ENCODE data around the gene CFHR5. TPM values are rescaled to one million over a fixed set of nuclear protein-coding genes. Genes with fewer than 3 reads are reported as not detected.
"Not testable (repeated sequence)": the region's sequence is repeated elsewhere in the genome, so short reads cannot be mapped to it uniquely, and the experiment has no call there.

Gene CFHR5
- total RNA-seq, 3 donors from 2014 or later: not detected

DNA sequence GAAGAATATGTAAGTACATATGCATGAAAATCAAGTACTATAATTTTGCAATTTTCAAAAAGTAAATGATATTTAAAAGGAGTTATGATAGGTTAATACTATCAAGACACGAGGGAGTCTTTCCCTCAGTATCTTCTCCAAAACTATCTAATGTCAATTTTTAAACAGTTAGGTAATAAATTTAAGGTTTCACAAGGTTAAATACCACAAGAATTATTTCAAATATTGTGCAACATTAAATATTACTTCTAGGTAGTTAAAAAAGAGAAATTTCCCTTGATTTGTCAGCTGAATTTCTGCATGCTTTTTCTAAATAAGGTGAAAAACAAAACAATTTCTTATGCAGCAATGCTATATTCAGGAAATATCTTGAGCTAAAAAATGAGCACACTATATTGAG, 3.5 kb downstream of the CFHR5 start:
- intact Hi-C loops (cut with DNase I; ENCODE audit: low total_unique reads): no loop called here
- Histone ChIP-seq H3K27me3 (no peaks in the 10 kb centered on the region), H3K4me3 (no peak overlapping the region), H3K4me1 (no peaks in the 10 kb centered on the region), H3K36me3 (no peaks in the 10 kb centered on the region), H3K27ac (no peak overlapping the region), H3K9me3 (no peaks in the 10 kb centered on the region)
- TF ChIP-seq POLR2AphosphoS5 (IDR thresholded peaks at IDR 0.05): no peak
- TF ChIP-seq, protein P1, sequence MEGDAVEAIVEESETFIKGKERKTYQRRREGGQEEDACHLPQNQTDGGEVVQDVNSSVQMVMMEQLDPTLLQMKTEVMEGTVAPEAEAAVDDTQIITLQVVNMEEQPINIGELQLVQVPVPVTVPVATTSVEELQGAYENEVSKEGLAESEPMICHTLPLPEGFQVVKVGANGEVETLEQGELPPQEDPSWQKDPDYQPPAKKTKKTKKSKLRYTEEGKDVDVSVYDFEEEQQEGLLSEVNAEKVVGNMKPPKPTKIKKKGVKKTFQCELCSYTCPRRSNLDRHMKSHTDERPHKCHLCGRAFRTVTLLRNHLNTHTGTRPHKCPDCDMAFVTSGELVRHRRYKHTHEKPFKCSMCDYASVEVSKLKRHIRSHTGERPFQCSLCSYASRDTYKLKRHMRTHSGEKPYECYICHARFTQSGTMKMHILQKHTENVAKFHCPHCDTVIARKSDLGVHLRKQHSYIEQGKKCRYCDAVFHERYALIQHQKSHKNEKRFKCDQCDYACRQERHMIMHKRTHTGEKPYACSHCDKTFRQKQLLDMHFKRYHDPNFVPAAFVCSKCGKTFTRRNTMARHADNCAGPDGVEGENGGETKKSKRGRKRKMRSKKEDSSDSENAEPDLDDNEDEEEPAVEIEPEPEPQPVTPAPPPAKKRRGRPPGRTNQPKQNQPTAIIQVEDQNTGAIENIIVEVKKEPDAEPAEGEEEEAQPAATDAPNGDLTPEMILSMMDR (IDR thresholded peaks at IDR 0.05): no peak
- TF ChIP-seq POLR2A (IDR thresholded peaks at IDR 0.05): no peak
- no peak for DNase-seq (ENCODE audit: low spot score in 2 of 2)

DNA sequence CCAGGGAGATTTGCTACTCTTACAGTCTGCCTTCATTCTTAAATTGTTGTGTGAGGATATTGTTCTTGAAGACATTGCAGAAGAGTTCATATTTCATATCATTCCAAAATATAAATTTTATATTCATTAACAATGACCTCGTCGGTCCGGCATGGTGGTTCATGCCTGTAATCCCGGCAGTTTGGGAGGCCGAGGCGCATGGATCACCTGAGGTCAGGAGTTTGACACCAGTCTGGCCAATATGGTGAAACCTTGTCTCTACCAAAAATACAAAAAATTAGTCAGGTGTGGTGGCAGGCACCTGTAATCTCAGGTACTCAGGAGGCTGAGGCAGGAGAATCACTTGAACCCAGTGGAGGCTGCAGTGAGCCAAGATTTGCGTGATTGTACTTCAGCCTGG, 4.9 kb downstream of the CFHR5 start:
- DNase-seq (ENCODE audit: low spot score in 2 of 2); H3K27me3 ChIP-seq; H3K36me3 ChIP-seq; H3K4me1 ChIP-seq; H3K4me3 ChIP-seq; intact Hi-C loops (cut with DNase I; ENCODE audit: low total_unique reads); H3K9me3 ChIP-seq; H3K27ac ChIP-seq: not testable (repeated sequence)

DNA sequence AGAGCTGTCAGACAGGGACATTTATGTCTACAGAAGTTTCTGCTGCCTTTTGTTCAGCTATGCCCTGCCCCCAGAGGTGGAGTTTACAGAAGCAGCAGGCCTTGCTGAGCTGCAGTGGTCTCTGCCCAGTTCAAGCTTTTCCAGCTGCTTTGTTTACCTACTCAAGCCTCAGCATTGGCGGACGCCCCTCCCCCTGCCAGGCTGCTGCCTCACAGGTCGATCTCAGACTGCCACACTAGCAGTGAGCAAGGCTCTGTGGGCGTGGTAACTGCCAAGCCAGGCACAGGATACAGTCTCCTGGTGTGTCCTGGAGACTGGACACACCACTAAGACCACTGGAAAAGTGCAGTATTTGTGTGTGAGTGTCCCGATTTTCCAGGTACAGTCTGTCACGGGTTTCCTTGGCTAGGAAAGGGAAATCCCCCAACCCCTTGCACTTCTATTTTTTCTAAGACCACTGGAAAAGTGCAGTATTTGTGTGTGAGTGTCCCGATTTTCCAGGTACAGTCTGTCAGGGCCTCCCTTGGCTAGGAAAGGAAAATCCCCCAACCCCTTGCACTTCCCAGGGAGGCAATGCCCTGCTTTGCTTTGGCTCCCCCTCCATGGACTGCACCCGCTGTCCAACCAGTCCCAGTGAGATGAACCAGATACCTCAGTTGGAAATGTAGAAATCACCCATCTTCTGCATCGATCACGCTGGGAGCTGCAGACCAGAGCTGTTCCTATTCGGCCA, 14.7 kb downstream of the CFHR5 start:
- H3K27me3 ChIP-seq; intact Hi-C loops (cut with DNase I; ENCODE audit: low total_unique reads); H3K4me1 ChIP-seq; H3K4me3 ChIP-seq; H3K27ac ChIP-seq; H3K9me3 ChIP-seq; H3K36me3 ChIP-seq: not testable (repeated sequence)
- DNase-seq (ENCODE audit: low spot score in 2 of 2): peak in 1 of 2 donors; percentile 68

DNA sequence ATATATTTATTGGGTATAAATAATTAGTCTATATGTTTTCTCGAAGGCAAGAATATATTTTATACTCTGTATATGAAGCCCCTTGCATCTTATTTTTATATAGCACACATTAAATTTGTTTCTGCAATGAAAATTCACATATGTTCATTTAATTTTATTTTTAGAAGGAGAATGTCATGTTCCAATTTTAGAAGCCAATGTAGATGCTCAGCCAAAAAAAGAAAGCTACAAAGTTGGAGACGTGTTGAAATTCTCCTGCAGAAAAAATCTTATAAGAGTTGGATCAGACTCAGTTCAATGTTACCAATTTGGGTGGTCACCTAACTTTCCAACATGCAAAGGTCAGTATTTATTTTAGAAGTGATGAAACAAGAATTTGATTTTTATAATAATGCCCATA, 16.6 kb downstream of the CFHR5 start:
- H3K9me3 ChIP-seq: no peaks in the 10 kb centered on the region
- no peaks in the 10 kb centered on the region for H3K4me1 ChIP-seq
- intact Hi-C loops (cut with DNase I; ENCODE audit: low total_unique reads): no loop called here
- H3K27ac ChIP-seq: no peak overlapping the region
- H3K36me3 ChIP-seq: no peaks in the 10 kb centered on the region
- H3K27me3 ChIP-seq: no peaks in the 10 kb centered on the region
- TF ChIP-seq POLR2AphosphoS5 (IDR thresholded peaks at IDR 0.05) (no peak), POLR2A (IDR thresholded peaks at IDR 0.05) (no peak)
- TF ChIP-seq, protein P1 (IDR thresholded peaks at IDR 0.05): no peak
- DNase-seq (ENCODE audit: low spot score in 2 of 2): no peak
- H3K4me3 ChIP-seq: no peak overlapping the region

DNA sequence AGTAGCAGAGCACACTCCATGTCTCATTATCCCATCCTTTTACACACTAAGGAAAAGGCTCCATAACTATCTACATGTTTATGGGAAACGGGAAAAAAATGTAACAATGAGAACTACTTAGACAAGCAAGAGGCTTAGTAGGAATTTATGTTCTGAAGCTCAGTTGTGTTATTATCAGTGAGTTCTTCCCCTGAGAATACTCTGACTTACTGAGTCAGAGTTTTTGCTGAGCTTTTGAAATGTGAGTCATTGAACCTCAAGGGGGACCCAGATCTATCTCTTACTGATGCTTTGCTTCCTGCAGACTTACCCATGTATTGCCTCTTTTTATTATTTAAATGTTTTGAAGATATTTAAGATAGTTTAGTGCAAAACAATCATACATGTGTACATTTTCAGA, 20.1 kb downstream of the CFHR5 start:
- intact Hi-C loops (cut with DNase I; ENCODE audit: low total_unique reads): no loop called here
- no peak overlapping the region for H3K4me3 ChIP-seq
- no peak overlapping the region for H3K27ac ChIP-seq
- H3K36me3 ChIP-seq: no peaks in the 10 kb centered on the region
- no peak for DNase-seq (ENCODE audit: low spot score in 2 of 2)
- H3K27me3 ChIP-seq: no peaks in the 10 kb centered on the region
- H3K9me3 ChIP-seq: no peaks in the 10 kb centered on the region
- TF ChIP-seq, protein P1 (IDR thresholded peaks at IDR 0.05): no peak
- no peak for TF ChIP-seq POLR2A (IDR thresholded peaks at IDR 0.05)
- no peak for TF ChIP-seq POLR2AphosphoS5 (IDR thresholded peaks at IDR 0.05)
- no peaks in the 10 kb centered on the region for H3K4me1 ChIP-seq

DNA sequence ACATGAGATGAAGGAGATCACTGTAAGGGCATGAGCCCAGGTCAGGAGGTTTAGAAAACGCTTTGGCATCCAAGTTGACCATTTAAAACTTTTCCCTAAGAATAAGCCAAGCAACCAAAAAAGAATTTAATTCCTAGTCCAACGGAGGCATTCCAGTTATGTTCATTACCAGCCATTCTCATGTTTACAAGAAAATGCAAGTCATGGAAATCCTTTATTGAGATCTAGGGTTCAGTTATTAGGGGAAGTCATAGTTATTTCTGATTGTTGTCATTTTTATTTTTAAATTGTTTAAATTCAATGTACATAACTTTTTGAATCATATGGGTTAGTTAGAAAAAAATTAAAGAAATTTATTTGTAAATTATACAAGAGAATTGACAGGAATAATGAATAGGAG, 24.5 kb downstream of the CFHR5 start:
- DNase-seq (ENCODE audit: low spot score in 2 of 2): no peak
- Histone ChIP-seq H3K4me3 (no peak overlapping the region), H3K4me1 (no peaks in the 10 kb centered on the region), H3K36me3 (no peaks in the 10 kb centered on the region), H3K27ac (no peak overlapping the region), H3K9me3 (no peaks in the 10 kb centered on the region), H3K27me3 (no peaks in the 10 kb centered on the region)
- TF ChIP-seq, protein P1 (IDR thresholded peaks at IDR 0.05): no peak
- TF ChIP-seq POLR2AphosphoS5 (IDR thresholded peaks at IDR 0.05) (no peak), POLR2A (IDR thresholded peaks at IDR 0.05) (no peak)
- intact Hi-C loops (cut with DNase I; ENCODE audit: low total_unique reads): no loop called here

Measured in breast epithelium (tissue), 4 donors.